ENCODE results near the gene EIF3D.

The EIF3D gene, protein sequence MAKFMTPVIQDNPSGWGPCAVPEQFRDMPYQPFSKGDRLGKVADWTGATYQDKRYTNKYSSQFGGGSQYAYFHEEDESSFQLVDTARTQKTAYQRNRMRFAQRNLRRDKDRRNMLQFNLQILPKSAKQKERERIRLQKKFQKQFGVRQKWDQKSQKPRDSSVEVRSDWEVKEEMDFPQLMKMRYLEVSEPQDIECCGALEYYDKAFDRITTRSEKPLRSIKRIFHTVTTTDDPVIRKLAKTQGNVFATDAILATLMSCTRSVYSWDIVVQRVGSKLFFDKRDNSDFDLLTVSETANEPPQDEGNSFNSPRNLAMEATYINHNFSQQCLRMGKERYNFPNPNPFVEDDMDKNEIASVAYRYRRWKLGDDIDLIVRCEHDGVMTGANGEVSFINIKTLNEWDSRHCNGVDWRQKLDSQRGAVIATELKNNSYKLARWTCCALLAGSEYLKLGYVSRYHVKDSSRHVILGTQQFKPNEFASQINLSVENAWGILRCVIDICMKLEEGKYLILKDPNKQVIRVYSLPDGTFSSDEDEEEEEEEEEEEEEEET

GRCh38 chr22:36528795-36529751 is at the start of gene EIF3D:
EIF3D (minus strand) TSS chr22:36529166; CDS start chr22:36526121, 3,045 bp downstream.
- DNase-seq: peak; percentile 100

GRCh38 chr22:36578619-36579018 is 49.7 kb upstream of the EIF3D start:
- no peak for DNase-seq

GRCh38 chr22:36577019-36577418 is 48.1 kb upstream of the EIF3D start:
- no peak for DNase-seq

DNA sequence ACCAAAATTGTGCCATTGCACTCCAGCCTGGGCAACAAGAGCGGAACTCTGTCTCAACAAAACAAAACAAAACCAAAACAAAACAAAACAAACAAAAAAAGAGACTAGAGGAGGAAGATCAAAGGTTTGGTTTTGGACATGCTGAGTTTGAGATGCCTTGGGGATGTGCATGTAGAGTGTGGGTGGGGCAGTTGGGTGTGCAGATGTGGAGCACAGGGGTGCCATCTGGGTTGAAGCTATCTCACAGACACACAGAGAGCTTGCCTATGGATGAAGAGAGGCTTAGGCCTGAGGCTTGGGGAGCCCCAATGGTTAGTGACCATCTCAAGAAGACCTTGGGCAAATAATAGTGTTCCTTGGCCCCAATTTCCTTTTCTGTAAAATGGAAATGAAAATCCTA is 45.8 kb upstream of the EIF3D start:
- no peak for DNase-seq

GRCh38 chr22:36573815-36574363 is 44.9 kb upstream of the EIF3D start:
- no peak for DNase-seq

DNA sequence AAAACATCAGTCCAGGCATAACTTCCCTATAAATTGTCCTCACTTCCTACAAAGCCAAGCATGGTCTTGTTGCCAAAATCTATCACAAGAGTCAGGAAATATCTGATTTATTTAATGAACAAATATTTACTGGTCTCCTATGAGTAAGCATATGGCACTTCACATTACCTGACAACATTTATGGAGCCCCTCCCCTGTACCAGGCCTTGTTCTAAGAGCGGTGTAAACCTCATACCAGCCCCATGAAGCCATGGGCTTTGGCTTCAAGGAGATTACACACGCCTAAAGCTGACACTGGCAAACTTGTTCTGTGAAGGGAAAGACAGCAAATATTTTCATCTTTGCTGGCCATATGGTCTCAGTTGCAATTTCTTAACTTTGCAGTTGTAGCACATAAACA is 43.0 kb upstream of the EIF3D start:
- no peak for DNase-seq

GRCh38 chr22:36569999-36570398 is 41.0 kb upstream of the EIF3D start:
- DNase-seq: no peak

DNA sequence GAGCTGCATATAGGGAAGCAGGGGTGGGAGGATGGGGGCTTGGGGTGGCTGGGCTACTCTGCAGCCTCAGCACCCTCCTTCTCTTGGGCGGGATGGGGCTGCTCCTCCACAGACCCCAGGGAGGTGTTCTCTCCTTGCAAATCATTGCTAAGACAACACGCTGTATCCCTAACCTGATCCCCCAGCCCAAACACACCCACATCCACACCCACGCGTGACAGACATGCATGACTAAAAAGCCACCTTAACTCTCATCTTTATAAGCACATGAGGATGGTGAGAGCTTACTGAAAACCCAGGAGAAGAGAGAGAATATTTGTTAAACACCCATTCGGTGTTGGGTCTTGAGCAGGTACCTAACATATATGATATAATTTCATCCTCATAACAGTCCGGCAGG is 39.9 kb upstream of the EIF3D start:
- DNase-seq: no peak

DNA sequence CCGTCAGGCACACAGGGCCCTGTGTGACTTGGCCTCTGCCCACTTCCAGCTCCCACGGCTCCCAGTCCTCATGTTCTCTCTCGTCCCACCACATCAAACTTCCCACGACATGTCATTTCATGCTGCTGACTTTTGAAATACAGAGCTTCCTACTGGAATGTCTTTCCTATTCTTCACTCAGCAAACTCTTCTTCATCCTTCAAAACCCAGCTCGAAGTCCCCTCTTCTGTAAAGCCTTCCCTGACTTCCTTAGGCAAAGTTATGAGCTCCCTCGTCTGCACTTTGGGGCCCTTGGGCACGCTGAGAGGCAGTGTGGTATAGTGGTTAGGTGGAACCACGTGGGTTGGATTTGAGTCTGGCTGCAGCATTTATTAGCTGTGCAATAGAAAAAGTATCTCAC is 37.8 kb upstream of the EIF3D start:
- no peak for DNase-seq

DNA sequence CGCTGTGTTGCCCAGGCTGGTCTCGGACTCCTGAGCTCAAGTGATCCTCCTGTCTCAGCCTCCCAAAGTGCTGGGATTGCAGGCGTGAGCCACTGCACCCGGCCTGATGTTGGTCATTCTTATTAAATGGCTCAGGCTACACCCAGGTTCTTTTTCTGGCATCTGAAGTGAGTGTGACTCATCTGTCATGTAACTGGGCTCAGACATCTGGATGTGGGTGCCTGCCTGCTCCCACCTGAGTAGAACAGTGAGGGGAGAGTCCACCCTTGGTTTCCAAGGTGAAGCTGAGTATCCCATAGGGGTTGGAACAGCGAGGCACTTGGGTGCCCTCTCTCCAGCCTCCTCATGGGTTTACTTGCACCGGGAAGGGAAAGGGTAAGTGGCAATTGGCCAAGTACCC is 36.7 kb upstream of the EIF3D start:
- no peak for DNase-seq

GRCh38 chr22:36565159-36565507 is 36.2 kb upstream of the EIF3D start:
- DNase-seq: no peak

DNA sequence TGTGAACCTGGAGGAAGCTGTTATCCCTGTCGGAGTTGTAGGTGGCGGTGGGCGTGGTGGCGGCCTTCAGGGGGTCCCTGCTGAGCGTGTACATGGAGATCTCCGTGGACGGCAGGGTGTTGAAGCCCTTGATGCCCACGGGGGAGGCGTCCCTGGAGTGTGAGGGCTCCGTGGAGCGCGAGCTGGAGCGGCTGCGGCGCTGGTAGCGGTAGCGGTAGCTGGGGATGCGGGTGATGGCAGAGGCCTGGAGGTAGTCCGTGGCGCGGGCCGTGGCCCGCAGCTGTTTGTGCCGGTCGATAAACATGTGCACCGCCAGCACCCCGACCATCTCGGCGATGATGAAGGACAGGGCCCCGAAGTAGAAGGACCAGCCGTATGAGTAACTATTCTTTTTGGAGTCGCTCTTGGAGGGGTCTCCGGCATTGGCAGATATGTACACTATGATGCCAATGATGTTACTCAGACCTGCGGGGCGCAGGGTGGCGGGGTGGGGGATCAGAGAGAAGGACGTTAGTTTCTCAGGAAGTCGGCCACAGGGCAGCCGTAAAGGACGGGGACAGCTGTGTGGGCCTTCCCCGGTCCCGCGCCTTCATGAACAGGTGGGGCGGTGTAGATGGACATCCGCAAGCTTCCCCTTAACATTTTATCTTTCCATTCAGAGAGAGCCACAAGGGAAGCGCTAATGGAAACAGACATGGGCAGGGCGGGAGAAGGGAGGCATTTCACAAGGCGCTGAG is 35.6 kb upstream of the EIF3D start:
- no peak for DNase-seq

DNA sequence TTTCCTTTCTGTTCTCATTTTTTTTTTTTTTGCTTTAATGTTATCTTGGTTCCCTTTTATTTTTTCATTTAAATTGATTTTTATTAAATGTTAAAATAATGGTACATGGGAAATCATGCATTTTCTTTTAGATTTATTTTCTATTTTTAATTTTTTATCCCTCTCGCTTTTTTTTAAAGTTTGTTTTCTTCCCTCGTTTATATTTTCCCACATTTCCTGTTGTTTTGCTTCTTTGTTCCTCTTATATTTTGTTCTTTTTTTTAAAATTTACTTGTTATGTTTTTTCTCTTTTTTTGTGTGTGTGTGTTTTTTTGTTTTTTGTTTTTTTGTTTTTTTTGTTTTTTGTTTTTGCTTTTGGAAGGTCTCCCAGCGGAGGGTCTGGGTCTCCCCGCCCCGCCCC is 34.9 kb upstream of the EIF3D start:
- no peak for DNase-seq

- DNase-seq: no peak
Measured at GRCh38 chr22:36563444-36563843, 34.5 kb upstream of the EIF3D start.

GRCh38 chr22:36563001-36563400 is 34.0 kb upstream of the EIF3D start:
- DNase-seq: no peak

- DNase-seq: peak; percentile 40
Measured at GRCh38 chr22:36562261-36562835, 33.4 kb upstream of the EIF3D start.

DNA sequence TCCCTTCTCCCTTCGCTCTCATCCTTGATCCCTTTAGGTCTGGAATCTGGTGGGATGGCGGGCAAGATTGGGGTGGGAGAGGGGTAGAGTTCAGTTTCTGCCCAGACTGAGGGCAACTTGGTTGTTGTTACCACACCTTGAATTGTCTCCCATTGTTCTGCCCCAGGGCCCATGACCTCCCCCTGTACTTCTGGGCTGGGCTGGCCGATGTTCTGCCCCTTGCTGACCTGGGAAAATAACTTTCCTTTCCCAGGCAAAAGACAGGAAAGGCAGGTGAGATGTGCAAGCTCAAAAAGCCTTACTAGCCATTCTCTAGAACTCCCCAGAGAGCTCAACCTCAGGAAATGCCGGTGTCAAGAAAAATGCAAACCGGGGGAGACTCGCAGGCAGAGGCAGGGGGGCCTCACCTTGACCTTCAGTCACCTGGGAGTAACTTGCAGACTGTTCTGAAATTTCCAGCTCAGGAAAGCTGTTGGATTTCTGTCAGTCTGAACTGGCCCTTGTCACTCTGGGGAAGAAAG is 32.4 kb upstream of the EIF3D start:
- no peak for DNase-seq

DNA sequence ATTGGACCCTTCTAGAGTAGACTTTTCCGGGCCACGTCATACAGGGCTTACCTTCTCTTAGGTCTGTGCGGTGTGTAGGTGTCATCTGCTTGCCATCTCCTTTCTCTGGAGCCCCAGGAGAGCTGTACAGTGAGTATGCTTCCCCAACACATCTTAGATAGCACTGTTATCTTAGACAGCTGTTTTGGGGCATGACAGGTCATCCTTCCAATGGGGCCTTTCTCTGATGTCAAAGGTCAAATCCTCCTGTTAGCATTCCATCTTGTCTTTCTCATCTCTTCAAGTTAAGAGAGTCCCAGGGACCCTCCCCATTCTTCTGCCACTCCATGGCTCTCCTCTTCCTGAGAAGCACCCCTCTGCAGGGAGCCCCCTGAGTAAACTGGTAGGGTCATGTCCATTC is 31.0 kb upstream of the EIF3D start:
- DNase-seq: no peak

- DNase-seq: no peak
Measured at GRCh38 chr22:36554098-36554497, 25.1 kb upstream of the EIF3D start.

GRCh38 chr22:36552289-36552688 is 23.3 kb upstream of the EIF3D start:
- DNase-seq: peak; percentile 49

DNA sequence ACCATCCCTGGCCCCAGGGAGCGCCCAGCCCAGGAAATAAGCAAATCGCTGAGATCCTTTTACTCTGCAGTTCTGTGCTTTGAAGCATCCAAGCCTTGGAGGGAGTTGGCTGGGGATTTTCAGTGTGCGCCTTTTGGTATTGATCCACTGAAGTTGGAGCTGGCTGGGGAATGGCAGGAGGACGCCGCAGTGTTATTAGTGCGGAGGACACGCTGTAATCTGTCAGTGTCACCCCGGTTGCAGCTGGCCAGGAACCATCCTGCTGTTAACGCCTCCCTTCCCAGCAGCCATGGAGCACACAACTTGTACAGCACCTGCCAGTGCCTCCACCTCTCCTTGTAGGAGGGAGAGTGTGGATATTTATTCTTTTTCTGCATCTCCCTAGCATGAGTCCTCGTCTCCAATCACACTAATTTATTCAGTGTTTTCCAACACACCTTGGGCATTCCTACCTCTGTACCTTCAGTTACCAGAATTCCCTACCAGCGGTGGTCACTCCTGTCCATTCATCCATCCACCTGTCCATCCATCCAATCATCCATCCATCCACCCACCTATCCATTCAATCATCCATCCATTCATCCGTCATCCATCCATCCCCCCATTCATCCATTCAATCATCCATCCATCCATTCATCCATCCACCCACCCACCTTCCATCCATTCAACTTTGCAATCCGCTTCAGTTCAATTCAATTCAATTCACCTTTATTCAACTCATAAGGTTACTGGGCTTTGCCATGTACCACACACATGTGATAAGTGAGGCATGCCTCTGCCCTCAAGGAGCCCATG is 21.9 kb upstream of the EIF3D start:
- DNase-seq: no peak

All from hematopoietic multipotent progenitor cell treated with erythropoietin and hydrocortisone succinate and interleukin-3 and kit ligand, for 4 days (in vitro differentiated cells).